A673 (cell line): ENCODE results near the gene TBC1D2B. TPM values are rescaled to one million over a fixed set of nuclear protein-coding genes. Genes with fewer than 3 reads are reported as not detected.

ENCODE experiments used
- BruUV-seq: library from RNA; stranded (reverse); fragments of 400-500 nt; replicated peaks from 2 replicates; lab custom pipeline; 2021; lab: Mats Ljungman, UMichigan
- CTCF ChIA-PET: fragments of 300-600 bp; sonication (Branson Sonifier 250); formaldehyde crosslinking; loops from one replicate; lab custom pipeline; 2022; ENCODE audit warnings: antibody characterized with exemption; lab: Charles Lee
- POLR2A ChIA-PET: fragments of 300-600 bp; sonication (Branson Sonifier 250); formaldehyde crosslinking; loops from one replicate; lab custom pipeline; 2022; ENCODE audit warnings: antibody characterized with exemption; ENCODE audit not compliant: low non-redundant PET; lab: Charles Lee
- DNase-seq: peaks from one replicate; pipeline ENCODE4 v3.0.0-alpha.2; 2015; ENCODE audit warnings: low spot score
- H3K27ac ChIP-seq: fragments of 200-600 bp; sonication (generic); 2 replicates; pipeline ENCODE4 v1.5.1; 2016; ENCODE audit warnings: mixed run types, low read depth, mild to moderate bottlenecking, mixed read lengths, antibody characterized with exemption, low read length; ENCODE audit not compliant: poor library complexity, severe bottlenecking
- H3K27me3 ChIP-seq: fragments of 200-600 bp; sonication (generic); replicated peaks from 2 replicates; pipeline ENCODE4 v1.6.1; 2017; ENCODE audit warnings: mixed run types, low read depth, mild to moderate bottlenecking, mixed read lengths, antibody characterized with exemption, low read length; ENCODE audit not compliant: insufficient read depth, poor library complexity
- H3K36me3 ChIP-seq: fragments of 200-600 bp; sonication (generic); 2 replicates; pipeline ENCODE4 v1.6.1; 2016; ENCODE audit warnings: mixed run types, mild to moderate bottlenecking, mixed read lengths, antibody characterized with exemption, low read length; ENCODE audit not compliant: insufficient read depth, poor library complexity, severe bottlenecking
- H3K4me1 ChIP-seq: fragments of 200-600 bp; sonication (generic); 2 replicates; pipeline ENCODE4 v1.6.1; 2017; ENCODE audit warnings: mixed run types, mild to moderate bottlenecking, mixed read lengths, antibody characterized with exemption, low read length; ENCODE audit not compliant: insufficient read depth, poor library complexity, severe bottlenecking
- H3K4me3 ChIP-seq: fragments of 200-600 bp; sonication (generic); 2 replicates; pipeline ENCODE4 v1.5.1; 2016; ENCODE audit warnings: low read depth, mixed run types, mild to moderate bottlenecking, mixed read lengths, low read length; ENCODE audit not compliant: poor library complexity, severe bottlenecking
- H3K9me3 ChIP-seq: fragments of 200-600 bp; sonication (generic); 2 replicates; pipeline ENCODE4 v1.6.1; 2016; ENCODE audit warnings: mixed run types, low read depth, mild to moderate bottlenecking, mixed read lengths, antibody characterized with exemption, low read length; ENCODE audit not compliant: poor library complexity, severe bottlenecking
- CTCF ChIP-seq: fragments of 300-800, 200-600 bp; sonication (generic); conservative IDR thresholded peaks from 2 replicates; pipeline ENCODE4 v1.5.1; 2017; ENCODE audit warnings: low read depth, mild to moderate bottlenecking, antibody characterized with exemption, low read length, moderate library complexity, mixed read lengths
- EZH2 ChIP-seq: fragments of 200-600 bp; sonication (generic); IDR thresholded peaks from 2 replicates; pipeline ENCODE4 v1.6.1; 2017; ENCODE audit warnings: borderline replicate concordance, low read depth, mild to moderate bottlenecking, mixed read lengths, antibody characterized with exemption, low read length; ENCODE audit not compliant: poor library complexity, severe bottlenecking
- intact Hi-C: fragments of 100-400 bp; cut with micrococcal nuclease; formaldehyde crosslinking; loops from one replicate; pipeline ENCODE4 v1.10.0; 2022; ENCODE audit not compliant: unreplicated experiment
- total RNA-seq: library from RNA; stranded (reverse); gene quantifications from 2 replicates; pipeline ENCODE4 v1.2.3, GENCODE V29; 2021

The TBC1D2B gene
- total RNA-seq, 1 experiment from 2014 or later: 26.0 TPM

- POLR2A ChIA-PET: no interaction called here
- intact Hi-C loops: no loop called here
- no peak for DNase-seq
- H3K4me1 ChIP-seq: peaks cover 64% of the 10 kb centered on the region
- CTCF ChIA-PET: no interaction called here
- H3K9me3 ChIP-seq: no peaks in the 10 kb centered on the region
- peak overlapping the region; percentile 67 for H3K27ac ChIP-seq
- no peaks in the 10 kb centered on the region for H3K36me3 ChIP-seq
- H3K27me3 ChIP-seq: no peaks in the 10 kb centered on the region
- TF ChIP-seq EZH2 (no peak), CTCF (no peak)
- no peak overlapping the region for H3K4me3 ChIP-seq
- no TSS peak for BruUV-seq
Measured at GRCh38 chr15:78073046-78073787, 4.3 kb downstream of the TBC1D2B start.

- Histone ChIP-seq H3K27me3 (no peaks in the 10 kb centered on the region), H3K9me3 (no peaks in the 10 kb centered on the region), H3K36me3 (no peaks in the 10 kb centered on the region), H3K27ac (peak overlapping the region; percentile 67), H3K4me3 (no peak overlapping the region), H3K4me1 (peaks cover 73% of the 10 kb centered on the region)
- POLR2A ChIA-PET: no interaction called here
- intact Hi-C loops: no loop called here
- BruUV-seq: no TSS peak
- TF ChIP-seq EZH2 (no peak), CTCF (no peak)
- CTCF ChIA-PET: no interaction called here
- peak; percentile 85 for DNase-seq
Measured at GRCh38 chr15:78072080-78072892, 5.2 kb downstream of the TBC1D2B start.

GRCh38 chr15:78071383-78071782, 6.1 kb downstream of the TBC1D2B start:
- POLR2A ChIA-PET: no interaction called here
- H3K4me1 ChIP-seq: peaks cover 75% of the 10 kb centered on the region
- intact Hi-C loops: no loop called here

More at GRCh38 chr15:78071383-78071782, 6.1 kb downstream of the TBC1D2B start:
- no peaks in the 10 kb centered on the region for H3K36me3 ChIP-seq
- H3K27ac ChIP-seq: peak overlapping the region; percentile 67
- no peak for DNase-seq
- CTCF ChIA-PET: no interaction called here
- H3K9me3 ChIP-seq: no peaks in the 10 kb centered on the region
- no TSS peak for BruUV-seq
- no peak for TF ChIP-seq EZH2
- TF ChIP-seq CTCF: no peak
- H3K27me3 ChIP-seq: no peaks in the 10 kb centered on the region
- H3K4me3 ChIP-seq: no peak overlapping the region
